ENCODE results near the gene AKR1E2.

The AKR1E2 gene

GRCh38 chr10:4825868-4826791 lies at the start of gene AKR1E2:
Gene AKR1E2, plus strand, starts transcription at chr10:4826207. Its CDS starts 118 bp downstream, at chr10:4826325.
- DNase-seq (ENCODE audit: low read depth) = peak; percentile 56

DNA sequence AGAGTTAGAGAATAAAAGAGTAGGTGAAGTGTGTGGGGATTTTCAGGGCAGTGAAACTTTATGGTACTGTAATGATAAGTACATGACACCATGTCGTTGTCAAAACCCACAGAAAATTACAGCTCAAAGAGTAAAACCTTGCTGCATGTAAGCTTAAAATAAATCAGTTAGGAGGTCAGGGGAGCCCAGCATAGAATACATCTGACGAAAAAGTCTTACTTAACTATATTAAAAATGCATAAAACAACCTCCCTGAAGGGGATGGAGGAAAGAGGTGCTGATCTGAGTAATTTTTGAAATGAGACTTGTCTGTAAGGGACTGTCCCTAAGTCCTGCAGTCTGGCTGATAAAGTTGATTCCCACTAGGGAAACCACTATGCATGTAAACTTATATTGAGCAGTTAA lies 49.8 kb upstream of the AKR1E2 start:
- no peak for DNase-seq (ENCODE audit: low read depth)

- DNase-seq (ENCODE audit: low read depth) = no peak
Measured at GRCh38 chr10:4778761-4779160, 47.2 kb upstream of the AKR1E2 start.

DNA sequence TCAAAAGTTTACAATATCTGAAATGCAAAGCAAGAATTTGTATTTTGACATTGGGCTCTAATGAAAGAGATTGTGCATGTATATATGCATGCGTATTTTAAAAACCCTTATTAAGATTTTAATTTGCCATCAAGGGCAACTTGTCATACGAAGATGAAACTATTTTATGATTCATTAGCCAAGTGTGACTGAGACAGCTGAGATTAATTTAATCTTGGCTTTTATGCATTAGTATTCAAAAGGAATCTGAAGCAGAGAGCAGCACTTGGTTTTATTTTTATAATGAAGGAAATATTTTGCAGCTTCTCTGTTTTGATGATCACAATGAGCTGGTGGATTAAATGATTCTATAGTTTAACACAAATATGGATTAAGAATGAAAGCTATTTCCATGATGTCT lies 45.9 kb upstream of the AKR1E2 start:
- no peak for DNase-seq (ENCODE audit: low read depth)

DNA sequence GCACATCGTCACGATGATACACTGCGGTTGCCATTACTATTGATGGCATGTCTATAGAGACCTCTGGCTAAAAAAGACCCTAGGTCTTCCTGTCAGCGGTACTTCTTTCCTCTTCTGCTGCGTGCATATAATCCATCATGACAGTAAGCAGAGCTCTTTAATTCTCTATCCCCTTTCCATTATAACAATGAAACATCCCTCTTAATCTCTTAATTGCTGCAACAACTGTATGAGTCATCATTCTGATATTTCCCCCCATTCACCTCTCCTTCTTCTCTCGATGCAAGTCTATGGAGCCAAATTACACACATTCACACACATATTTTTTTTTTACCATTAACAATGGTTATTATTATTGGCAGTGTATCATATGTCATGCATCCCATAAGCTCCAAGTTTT lies 45.2 kb upstream of the AKR1E2 start:
- DNase-seq (ENCODE audit: low read depth) = no peak

- DNase-seq (ENCODE audit: low read depth) = no peak
Measured at GRCh38 chr10:4781955-4782354, 44.1 kb upstream of the AKR1E2 start.

- DNase-seq (ENCODE audit: low read depth) = no peak
Measured at GRCh38 chr10:4784667-4785333, 41.2 kb upstream of the AKR1E2 start.

GRCh38 chr10:4786043-4786839 lies 39.8 kb upstream of the AKR1E2 start:
- DNase-seq (ENCODE audit: low read depth) = no peak

DNA sequence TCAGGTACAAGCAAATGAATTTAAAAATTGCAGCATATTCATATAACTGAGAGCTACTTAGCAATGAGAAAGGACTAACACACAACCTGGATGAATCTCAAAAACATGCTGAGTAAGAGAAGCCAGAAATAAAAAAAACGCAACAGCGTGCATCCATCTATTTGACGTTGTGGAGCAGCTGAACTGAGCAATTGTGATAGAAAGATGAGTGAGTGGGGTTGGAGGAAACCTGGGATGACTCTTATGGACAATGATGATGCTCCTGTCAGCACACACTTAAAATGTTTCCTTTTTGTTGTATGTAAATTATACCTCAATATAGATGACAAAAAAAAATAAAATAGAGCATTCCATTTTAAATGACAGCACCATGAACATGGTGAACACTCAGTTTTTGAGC lies 36.0 kb upstream of the AKR1E2 start:
- DNase-seq (ENCODE audit: low read depth) = no peak

- DNase-seq (ENCODE audit: low read depth) = no peak
Measured at GRCh38 chr10:4790922-4791321, 35.1 kb upstream of the AKR1E2 start.

- no peak for DNase-seq (ENCODE audit: low read depth)
Measured at GRCh38 chr10:4792381-4792780, 33.6 kb upstream of the AKR1E2 start.

- DNase-seq (ENCODE audit: low read depth) = no peak
Measured at GRCh38 chr10:4801405-4801804, 24.6 kb upstream of the AKR1E2 start.

GRCh38 chr10:4802711-4803487 lies 23.1 kb upstream of the AKR1E2 start:
- DNase-seq (ENCODE audit: low read depth) = no peak

DNA sequence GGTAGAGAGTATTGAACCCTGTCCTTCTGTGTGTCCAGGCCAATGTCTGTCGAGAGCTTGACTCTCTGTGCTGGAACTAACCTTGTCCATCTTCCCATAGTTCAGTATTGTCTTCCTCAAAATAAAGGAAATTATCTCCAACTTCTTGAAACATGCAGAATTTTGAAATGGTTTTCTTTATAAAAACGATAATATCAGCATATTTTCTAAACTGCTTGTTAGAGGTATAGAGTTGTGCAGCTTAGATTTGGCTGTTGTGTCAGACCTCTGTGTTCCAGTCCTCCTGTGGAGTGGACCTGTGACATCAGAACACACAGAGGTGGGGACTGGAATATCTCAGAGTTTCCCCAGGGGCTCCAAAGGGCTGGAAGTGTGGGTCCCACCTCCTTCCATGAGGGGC lies 22.2 kb upstream of the AKR1E2 start:
- no peak for DNase-seq (ENCODE audit: low read depth)

DNA sequence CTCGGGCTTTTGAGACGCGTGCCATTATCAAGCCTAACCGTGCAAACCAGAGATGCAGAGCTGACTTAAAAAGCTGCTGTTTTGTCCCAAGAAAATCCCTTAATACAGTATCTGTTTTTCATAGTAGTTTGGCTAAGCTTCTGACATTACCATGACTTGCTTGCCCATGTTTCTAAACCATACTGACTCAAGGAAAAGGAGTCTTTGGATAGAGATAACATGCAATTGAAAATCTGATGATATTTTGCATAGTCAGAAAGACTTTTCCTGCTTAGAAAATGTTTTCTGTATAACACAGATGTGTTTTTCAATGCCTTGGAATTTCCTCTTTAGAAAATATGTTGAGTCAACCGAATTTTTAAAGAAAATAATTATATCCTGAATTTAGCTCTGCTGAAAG lies 21.5 kb upstream of the AKR1E2 start:
- no peak for DNase-seq (ENCODE audit: low read depth)

GRCh38 chr10:4806534-4806933 lies 19.5 kb upstream of the AKR1E2 start:
- DNase-seq (ENCODE audit: low read depth) = no peak

- no peak for DNase-seq (ENCODE audit: low read depth)
Measured at GRCh38 chr10:4807761-4808507, 18.1 kb upstream of the AKR1E2 start.

DNA sequence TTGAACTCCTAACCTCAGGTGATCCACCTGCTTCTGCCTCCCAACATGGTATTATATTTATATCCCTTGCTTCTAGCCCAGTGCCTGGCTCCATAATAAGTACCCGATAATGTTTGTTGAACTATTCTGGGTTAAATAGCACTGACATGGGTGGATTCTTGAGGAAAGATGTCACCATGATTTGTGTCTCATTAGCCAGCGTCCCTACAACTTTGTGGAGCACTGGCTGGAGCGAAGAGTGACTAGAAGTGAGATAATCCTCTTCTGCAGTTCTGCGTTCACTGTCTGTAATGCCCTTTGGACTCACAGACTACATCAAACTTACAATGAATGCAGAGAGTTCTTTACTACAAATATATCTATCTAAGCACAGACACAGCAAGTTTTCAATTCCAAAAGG lies 16.9 kb upstream of the AKR1E2 start:
- DNase-seq (ENCODE audit: low read depth) = no peak

- DNase-seq (ENCODE audit: low read depth) = no peak
Measured at GRCh38 chr10:4810092-4810491, 15.9 kb upstream of the AKR1E2 start.

DNA sequence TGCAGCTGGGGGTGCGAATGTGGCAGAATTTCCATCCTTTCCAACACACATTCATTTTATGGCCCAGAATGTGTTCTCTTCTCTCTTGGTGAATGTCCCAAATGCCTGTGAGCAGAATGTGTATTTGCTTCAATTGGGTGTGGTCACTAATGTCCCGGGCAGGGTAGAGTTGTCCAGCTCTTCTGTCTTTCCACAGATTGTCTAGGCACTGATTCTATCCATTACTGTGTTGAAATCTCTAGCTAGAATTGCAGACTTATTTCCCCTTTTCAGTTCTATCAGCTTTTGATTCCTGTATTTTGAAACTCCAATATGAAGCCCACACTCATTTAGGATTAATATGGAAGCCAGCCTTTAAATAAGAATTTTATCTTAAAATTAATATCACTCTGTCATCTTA lies 14.0 kb upstream of the AKR1E2 start:
- no peak for DNase-seq (ENCODE audit: low read depth)

GRCh38 chr10:4813023-4813422 lies 13.0 kb upstream of the AKR1E2 start:
- DNase-seq (ENCODE audit: low read depth) = no peak
